Activated naive CD8-positive, alpha-beta T cell treated with anti-CD3 and anti-CD28 coated beads, Interleukin-2, amount 10 ng/mL, durations not matched to agents 7 days and 5 days (primary cell): ENCODE data around the gene CDH5. TPM values are rescaled to one million over a fixed set of nuclear protein-coding genes. Genes with fewer than 3 reads are reported as not detected.

Experiments used
- ATAC-seq: fragments of 150-1000 bp; cut with Tn5 transposase; one replicate; pipeline ENCODE4 v1.10.0; 2021; ENCODE audit warnings: low read depth, moderate library complexity
- POLR2A ChIA-PET: fragments of 350-600 bp; sonication (Branson Sonifier 250); formaldehyde crosslinking; loops from one replicate; lab custom pipeline; 2021; ENCODE audit warnings: antibody characterized with exemption; lab: Charles Lee
- DNase-seq: peaks from one replicate; pipeline ENCODE4 v3.0.0; 2021
- H3K27ac Mint-ChIP-seq: one replicate; pipeline ENCODE4 v1.8.0; 2022; ENCODE audit warnings: mild to moderate bottlenecking, mixed read lengths
- H3K27me3 Mint-ChIP-seq: one replicate; pipeline ENCODE4 v1.8.0; 2022; ENCODE audit warnings: mild to moderate bottlenecking, moderate library complexity, mixed read lengths
- H3K36me3 Mint-ChIP-seq: one replicate; pipeline ENCODE4 v1.8.0; 2021; ENCODE audit warnings: mild to moderate bottlenecking, mixed read lengths
- H3K4me1 Mint-ChIP-seq: one replicate; pipeline ENCODE4 v1.8.0; 2021; ENCODE audit warnings: mixed read lengths
- H3K4me3 Mint-ChIP-seq: one replicate; pipeline ENCODE4 v1.8.0; 2022; ENCODE audit warnings: mild to moderate bottlenecking, moderate library complexity, mixed read lengths
- H3K9me3 Mint-ChIP-seq: one replicate; pipeline ENCODE4 v1.8.0; 2021; ENCODE audit warnings: mixed read lengths
- total RNA-seq, 2 experiments: library from RNA; stranded (reverse); gene quantifications; one replicate each; pipeline ENCODE4 v1.2.3, GENCODE V29; 2021

Gene CDH5
- total RNA-seq, 2 experiments from 2014 or later = not detected

DNA sequence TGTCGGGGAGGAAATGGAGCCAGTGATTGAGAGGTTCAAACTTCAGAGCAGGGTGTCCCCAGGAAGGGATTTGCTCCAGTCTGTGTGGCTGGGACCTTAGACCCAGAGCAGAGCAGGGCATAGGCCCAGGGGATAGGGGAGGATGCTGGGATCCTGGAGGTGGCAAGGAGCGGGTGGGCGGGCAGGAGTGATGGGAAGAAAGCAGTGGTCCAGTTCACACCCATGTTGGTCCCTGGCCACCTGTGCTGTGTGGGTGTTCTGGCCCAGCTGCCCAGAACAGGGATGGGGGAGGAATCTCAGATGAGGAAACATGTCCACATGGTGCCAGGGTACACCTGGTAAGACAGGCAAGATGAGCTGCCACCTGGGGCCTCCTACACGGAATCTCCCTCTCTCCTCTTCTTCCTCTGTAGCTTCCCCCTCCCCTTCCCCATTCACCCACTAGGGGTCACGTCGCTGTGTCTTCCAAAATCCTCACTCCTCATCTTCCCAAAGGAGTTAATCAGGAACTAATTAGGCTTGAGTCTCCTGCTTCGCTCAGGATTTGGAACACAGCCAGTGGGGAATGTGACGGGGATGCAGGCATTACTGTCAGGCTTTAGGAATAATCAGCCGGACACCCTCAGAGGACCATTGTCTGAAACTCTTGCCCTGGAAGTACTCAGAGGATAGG is 62.9 kb downstream of the CDH5 start:
- H3K36me3 Mint-ChIP-seq = no peaks in the 10 kb centered on the region
- no peak overlapping the region for H3K27ac Mint-ChIP-seq
- DNase-seq = no peak
- no peaks in the 10 kb centered on the region for H3K4me1 Mint-ChIP-seq
- ATAC-seq = no peak
- POLR2A ChIA-PET = no interaction called here
- H3K4me3 Mint-ChIP-seq = no peak overlapping the region
- no peaks in the 10 kb centered on the region for H3K9me3 Mint-ChIP-seq
- peaks cover 72% of the 10 kb centered on the region for H3K27me3 Mint-ChIP-seq

DNA sequence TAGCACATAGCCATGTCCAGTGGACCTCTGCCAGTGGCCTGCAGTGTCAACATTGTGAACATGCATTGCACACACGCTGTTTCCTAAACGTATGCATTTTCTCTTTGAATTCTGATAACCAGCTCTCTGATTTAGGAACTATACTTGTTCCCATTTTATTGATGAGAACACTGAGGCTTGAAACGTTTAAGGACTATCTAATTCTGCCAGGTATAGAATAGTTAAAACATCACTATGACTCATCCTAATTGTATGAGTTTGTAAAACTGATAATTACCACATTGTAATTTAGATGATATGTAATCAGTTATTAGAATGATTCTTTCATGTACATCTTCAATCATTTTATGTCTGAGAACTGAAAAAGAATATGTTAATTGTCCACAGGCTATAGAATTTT is 63.7 kb downstream of the CDH5 start:
- POLR2A ChIA-PET = no interaction called here
- DNase-seq = no peak
- Mint-ChIP-seq H3K27ac (no peak overlapping the region), H3K4me1 (no peaks in the 10 kb centered on the region), H3K9me3 (no peaks in the 10 kb centered on the region), H3K36me3 (no peaks in the 10 kb centered on the region), H3K4me3 (no peak overlapping the region), H3K27me3 (peaks cover 66% of the 10 kb centered on the region)
- ATAC-seq = no peak

DNA sequence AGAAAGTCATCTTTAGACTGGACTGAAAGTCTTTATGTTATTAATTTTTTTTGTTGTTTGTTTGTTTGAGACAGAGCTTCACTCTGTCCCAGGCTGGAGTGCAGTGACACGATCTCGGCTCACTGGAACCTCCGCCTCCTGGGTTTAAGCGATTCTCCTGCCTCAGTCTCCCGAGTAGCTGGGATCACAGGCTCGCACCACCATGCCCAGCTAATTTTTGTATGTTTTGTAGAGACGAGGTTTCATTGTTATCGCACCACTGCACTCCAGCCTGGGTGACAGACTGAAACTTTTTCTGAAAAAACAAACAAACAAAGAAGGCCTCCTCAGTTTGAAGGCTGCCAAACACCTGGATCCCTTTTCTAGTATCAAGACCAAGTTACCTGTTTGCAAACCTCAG is 65.3 kb downstream of the CDH5 start:
- Mint-ChIP-seq H3K4me1 (no peaks in the 10 kb centered on the region), H3K9me3 (no peaks in the 10 kb centered on the region), H3K36me3 (no peaks in the 10 kb centered on the region), H3K27ac (no peak overlapping the region), H3K27me3 (peaks cover 59% of the 10 kb centered on the region), H3K4me3 (no peak overlapping the region)
- POLR2A ChIA-PET = no interaction called here
- ATAC-seq (no peak), DNase-seq (no peak)

- no peak overlapping the region for H3K4me3 Mint-ChIP-seq
- DNase-seq = no peak
- peaks cover 59% of the 10 kb centered on the region for H3K27me3 Mint-ChIP-seq
- no peaks in the 10 kb centered on the region for H3K36me3 Mint-ChIP-seq
- ATAC-seq = no peak
- H3K4me1 Mint-ChIP-seq = no peaks in the 10 kb centered on the region
- no peaks in the 10 kb centered on the region for H3K9me3 Mint-ChIP-seq
- POLR2A ChIA-PET = no interaction called here
- H3K27ac Mint-ChIP-seq = no peak overlapping the region
Observed at GRCh38 chr16:66432429-66432828, 65.9 kb downstream of the CDH5 start.

DNA sequence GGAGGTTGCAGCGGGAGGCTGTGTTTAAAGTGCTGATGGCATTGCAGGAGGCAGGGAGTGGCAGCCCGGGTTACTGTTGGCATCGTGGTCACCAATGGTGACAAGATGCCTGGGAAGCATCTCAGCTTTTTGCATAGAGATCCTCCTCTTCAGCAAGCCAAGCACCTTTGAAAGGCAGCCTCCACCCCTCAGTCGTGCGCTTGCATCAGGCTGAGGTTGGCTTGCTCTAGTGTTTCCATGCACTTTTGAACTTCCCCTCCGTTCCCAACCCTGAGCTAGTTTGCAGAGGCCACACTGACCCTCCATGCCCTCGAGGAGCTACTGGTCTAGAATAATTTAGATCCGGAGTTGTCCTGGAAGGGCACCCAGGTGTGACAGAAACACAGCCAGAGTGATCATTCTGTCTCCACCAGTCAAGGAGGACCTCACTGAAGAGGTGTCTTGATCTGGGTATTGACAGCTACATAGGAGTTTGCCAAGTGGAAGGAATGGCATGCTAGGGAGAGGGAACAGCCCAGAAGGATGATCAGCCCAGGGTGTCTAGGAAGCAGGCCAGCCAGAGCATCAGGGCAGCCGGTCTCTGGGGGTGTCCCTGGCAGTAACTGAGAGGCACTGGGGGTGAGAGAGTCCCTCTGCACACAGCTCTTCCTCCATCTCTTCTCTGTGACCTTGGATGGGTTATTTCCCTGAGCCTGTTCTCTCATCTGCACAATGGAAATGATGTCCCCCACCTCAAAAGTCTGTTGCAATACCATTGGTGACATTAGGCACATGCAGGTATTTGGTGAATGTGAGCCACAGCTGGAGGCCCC is 68.3 kb downstream of the CDH5 start:
- POLR2A ChIA-PET = no interaction called here
- Mint-ChIP-seq H3K27ac (no peak overlapping the region), H3K4me3 (no peak overlapping the region), H3K4me1 (no peaks in the 10 kb centered on the region), H3K36me3 (no peaks in the 10 kb centered on the region), H3K27me3 (peaks cover 36% of the 10 kb centered on the region), H3K9me3 (no peaks in the 10 kb centered on the region)
- DNase-seq (no peak), ATAC-seq (no peak)

GRCh38 chr16:66435896-66436295 is 69.4 kb downstream of the CDH5 start:
- H3K36me3 Mint-ChIP-seq = no peaks in the 10 kb centered on the region
- DNase-seq (no peak), ATAC-seq (no peak)
- no peak overlapping the region for H3K27ac Mint-ChIP-seq
- POLR2A ChIA-PET = no interaction called here
- H3K27me3 Mint-ChIP-seq = peaks cover 31% of the 10 kb centered on the region
- H3K4me1 Mint-ChIP-seq = no peaks in the 10 kb centered on the region
- no peak overlapping the region for H3K4me3 Mint-ChIP-seq
- H3K9me3 Mint-ChIP-seq = no peaks in the 10 kb centered on the region

DNA sequence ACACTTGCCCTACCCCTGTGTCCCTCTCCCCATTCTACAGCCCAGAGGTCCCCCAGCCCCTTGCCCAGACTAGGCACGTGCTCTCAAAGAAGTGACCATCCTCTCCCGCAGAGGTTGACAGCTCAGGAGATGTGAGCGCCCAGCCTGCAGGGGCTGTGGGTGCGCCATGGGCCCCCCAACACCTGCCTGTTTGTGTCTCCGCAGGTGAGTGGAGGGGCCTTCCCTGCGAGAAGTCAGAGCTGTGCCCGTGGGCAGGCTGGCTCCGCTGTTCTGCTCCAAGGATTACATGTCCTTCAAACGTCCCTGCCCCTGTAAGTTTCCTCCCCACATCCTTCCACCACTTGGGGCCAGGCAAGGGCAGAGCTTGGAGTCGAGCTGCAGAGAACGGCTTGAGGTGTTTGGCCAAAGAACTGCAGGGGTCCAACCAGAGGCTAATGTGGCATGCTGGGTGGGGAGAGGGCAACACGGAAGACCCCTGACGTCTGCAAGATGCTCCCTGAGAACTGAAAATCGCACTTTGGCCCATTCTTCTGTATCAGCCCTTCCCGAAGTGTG is 71.0 kb downstream of the CDH5 start:
- Mint-ChIP-seq H3K4me3 (no peak overlapping the region), H3K9me3 (no peaks in the 10 kb centered on the region), H3K4me1 (no peaks in the 10 kb centered on the region), H3K36me3 (no peaks in the 10 kb centered on the region), H3K27me3 (peaks cover 17% of the 10 kb centered on the region), H3K27ac (no peak overlapping the region)
- POLR2A ChIA-PET = no interaction called here
- DNase-seq (no peak), ATAC-seq (no peak)

DNA sequence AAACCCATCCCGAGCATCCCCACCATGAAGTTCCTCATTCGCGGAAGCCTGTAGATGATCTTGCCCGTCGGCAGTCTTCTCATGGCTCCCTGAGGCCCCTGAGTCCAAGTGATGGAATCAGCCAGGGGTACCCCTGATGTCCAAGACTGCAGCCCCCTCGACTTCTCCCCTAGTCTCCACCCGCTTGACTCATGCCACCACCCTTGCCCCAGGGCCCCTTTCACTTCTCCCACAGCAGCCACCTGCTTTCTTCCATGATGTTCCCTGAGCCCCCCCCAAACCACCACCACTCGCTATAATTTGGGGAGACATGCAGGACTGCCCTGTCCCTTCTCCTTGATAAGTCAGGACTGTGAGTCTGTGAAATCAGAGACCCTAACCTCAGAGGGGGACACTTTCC is 72.0 kb downstream of the CDH5 start:
- Mint-ChIP-seq H3K36me3 (no peaks in the 10 kb centered on the region), H3K27ac (no peak overlapping the region), H3K27me3 (peaks cover 11% of the 10 kb centered on the region), H3K4me1 (no peaks in the 10 kb centered on the region), H3K4me3 (no peak overlapping the region), H3K9me3 (no peaks in the 10 kb centered on the region)
- ATAC-seq = no peak
- DNase-seq = no peak
- POLR2A ChIA-PET = no interaction called here

DNA sequence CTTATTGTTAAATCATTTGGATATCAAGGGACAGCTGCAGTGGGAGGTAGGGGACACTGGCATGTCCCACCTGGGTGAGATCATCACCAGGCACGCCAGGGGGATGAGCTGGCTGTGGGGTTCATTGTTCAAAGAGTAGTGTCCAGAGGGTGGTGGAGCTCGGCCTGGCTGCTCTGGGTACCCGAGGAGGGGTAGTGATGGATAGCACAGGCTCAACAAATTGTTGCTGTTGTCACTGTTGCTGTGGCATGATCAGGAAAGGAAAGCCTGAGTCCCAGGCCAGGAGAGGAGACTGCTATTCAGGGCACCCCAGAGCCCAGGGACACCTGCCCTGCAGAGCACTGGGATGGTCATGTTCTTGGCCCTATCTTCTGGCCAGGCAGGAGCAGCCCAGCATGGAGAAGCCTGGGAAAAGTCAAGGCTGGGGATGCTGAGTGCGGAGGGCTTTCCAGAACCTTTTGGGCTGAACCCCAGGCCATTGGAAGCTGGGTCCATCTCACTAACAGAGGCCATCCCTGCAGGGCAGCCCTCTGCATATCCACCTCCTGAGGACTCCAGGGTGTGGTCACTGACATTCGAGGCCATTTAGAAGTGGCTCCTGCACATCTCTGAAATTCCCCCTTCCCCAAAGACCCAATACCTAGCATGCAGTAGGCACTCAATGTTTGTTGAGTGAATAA is 72.7 kb downstream of the CDH5 start:
- H3K27me3 Mint-ChIP-seq = peaks cover 13% of the 10 kb centered on the region
- H3K36me3 Mint-ChIP-seq = no peaks in the 10 kb centered on the region
- no peak overlapping the region for H3K27ac Mint-ChIP-seq
- POLR2A ChIA-PET = no interaction called here
- no peaks in the 10 kb centered on the region for H3K9me3 Mint-ChIP-seq
- ATAC-seq (no peak), DNase-seq (no peak)
- no peaks in the 10 kb centered on the region for H3K4me1 Mint-ChIP-seq
- H3K4me3 Mint-ChIP-seq = no peak overlapping the region

DNA sequence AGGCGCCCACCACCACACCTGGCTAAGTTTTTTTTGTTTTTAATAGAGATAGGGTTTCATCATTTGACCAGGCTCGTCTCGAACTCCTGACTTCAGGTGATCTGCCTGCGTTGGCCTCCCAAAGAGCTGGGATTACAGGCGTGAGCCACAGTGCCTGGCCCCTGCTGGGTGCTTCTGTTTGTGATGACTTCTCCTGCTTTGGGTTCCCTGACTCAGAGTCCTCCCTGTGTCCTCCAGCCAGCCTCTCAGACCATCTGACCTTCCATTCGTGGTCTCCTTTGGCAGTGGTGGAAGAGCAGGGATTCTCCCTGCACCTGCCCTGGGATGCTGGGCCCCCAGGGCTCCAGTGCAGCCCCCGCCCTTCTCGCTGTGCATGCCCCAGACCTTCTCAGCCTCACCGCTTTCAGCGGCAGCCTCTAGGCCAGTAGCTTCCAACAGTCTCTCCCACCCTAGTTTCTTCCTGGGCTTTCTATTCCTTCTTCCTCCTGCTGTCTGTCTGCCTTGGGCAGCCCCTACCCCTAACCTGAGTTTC is 73.8 kb downstream of the CDH5 start:
- POLR2A ChIA-PET = no interaction called here
- ATAC-seq (no peak), DNase-seq (no peak)
- Mint-ChIP-seq H3K36me3 (no peaks in the 10 kb centered on the region), H3K4me3 (no peak overlapping the region), H3K27ac (no peak overlapping the region), H3K27me3 (peaks cover 14% of the 10 kb centered on the region), H3K9me3 (no peaks in the 10 kb centered on the region), H3K4me1 (no peaks in the 10 kb centered on the region)

DNA sequence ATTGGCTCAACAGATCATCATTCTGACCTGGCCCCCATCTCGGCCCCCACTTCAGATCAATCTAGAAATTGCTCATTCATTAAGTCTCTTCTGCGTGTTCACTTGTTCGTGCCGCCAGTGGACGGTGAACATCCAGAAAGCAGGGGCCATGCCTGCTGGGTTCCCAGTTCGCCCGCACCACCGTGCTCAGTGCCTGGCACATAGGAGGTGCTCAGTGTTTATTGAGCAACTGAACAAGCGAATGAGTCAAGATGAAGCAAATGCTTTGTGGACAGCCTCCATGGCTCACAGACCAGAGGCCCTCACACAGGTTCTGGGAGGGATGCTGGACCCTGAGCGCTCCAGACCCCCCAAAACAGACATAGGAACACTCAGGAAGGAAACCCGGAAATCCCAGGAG is 74.5 kb downstream of the CDH5 start:
- POLR2A ChIA-PET = no interaction called here
- no peak overlapping the region for H3K27ac Mint-ChIP-seq
- no peaks in the 10 kb centered on the region for H3K4me1 Mint-ChIP-seq
- no peaks in the 10 kb centered on the region for H3K9me3 Mint-ChIP-seq
- ATAC-seq = no peak
- peaks cover 13% of the 10 kb centered on the region for H3K27me3 Mint-ChIP-seq
- no peak overlapping the region for H3K4me3 Mint-ChIP-seq
- H3K36me3 Mint-ChIP-seq = no peaks in the 10 kb centered on the region
- no peak for DNase-seq

- POLR2A ChIA-PET = no interaction called here
- no peaks in the 10 kb centered on the region for H3K4me1 Mint-ChIP-seq
- no peak overlapping the region for H3K4me3 Mint-ChIP-seq
- ATAC-seq (no peak), DNase-seq (no peak)
- H3K27me3 Mint-ChIP-seq = peaks cover 18% of the 10 kb centered on the region
- H3K27ac Mint-ChIP-seq = no peak overlapping the region
- H3K9me3 Mint-ChIP-seq = no peaks in the 10 kb centered on the region
- H3K36me3 Mint-ChIP-seq = no peaks in the 10 kb centered on the region
Observed at GRCh38 chr16:66441586-66442375, 75.3 kb downstream of the CDH5 start.
